ENCODE results near the gene TTC36.
"Not testable (repeated sequence)": the region's sequence is repeated elsewhere in the genome, so short reads cannot be mapped to it uniquely, and the experiment has no call there.

The TTC36 gene

GRCh38 chr11:118537409-118537980 is 10.2 kb downstream of the TTC36 start:
- Mint-ChIP-seq H3K27ac (no peak overlapping the region), H3K36me3 (ENCODE audit: low read depth) (peaks cover 2% of the 10 kb centered on the region), H3K9me3 (no peaks in the 10 kb centered on the region), H3K4me3 (no peak overlapping the region), H3K4me1 (ENCODE audit: low read depth) (no peaks in the 10 kb centered on the region), H3K27me3 (ENCODE audit: low read depth) (no peaks in the 10 kb centered on the region)
- DNase-seq (ENCODE audit: low spot score): no peak

DNA sequence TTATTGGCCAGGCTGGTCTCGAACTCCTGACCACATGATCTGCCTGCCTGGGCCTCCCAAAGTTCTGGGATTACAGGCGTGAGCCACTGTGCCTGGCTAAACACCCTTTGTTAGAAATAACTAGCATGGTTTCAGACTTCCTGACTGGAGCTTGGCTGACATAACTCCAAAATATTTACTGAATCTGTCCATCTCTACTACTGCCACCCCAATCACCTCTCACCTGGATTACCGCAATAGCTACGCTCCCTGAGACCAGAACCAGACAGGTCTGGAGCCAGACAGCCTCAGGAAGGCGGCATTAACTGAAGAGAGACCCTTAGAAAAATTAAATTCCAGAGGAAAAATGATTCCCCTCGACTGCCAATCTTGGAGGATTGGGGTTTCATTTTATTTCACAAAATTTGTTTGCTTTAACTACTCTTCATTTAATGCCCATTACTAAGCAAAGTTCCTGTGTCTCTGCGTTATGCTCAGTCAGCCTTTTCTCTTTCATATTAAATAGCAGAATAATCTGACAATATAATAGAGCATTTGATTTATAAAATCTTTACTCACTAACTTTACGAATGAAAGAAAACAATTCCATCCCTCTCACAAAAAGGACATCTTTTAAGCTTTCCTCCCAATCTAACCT is 16.9 kb downstream of the TTC36 start:
- Mint-ChIP-seq H3K36me3 (ENCODE audit: low read depth) (peaks cover 6% of the 10 kb centered on the region), H3K27ac (no peak overlapping the region), H3K4me1 (ENCODE audit: low read depth) (no peaks in the 10 kb centered on the region), H3K4me3 (no peak overlapping the region), H3K9me3 (no peaks in the 10 kb centered on the region), H3K27me3 (ENCODE audit: low read depth) (no peaks in the 10 kb centered on the region)
- no peak for DNase-seq (ENCODE audit: low spot score)

DNA sequence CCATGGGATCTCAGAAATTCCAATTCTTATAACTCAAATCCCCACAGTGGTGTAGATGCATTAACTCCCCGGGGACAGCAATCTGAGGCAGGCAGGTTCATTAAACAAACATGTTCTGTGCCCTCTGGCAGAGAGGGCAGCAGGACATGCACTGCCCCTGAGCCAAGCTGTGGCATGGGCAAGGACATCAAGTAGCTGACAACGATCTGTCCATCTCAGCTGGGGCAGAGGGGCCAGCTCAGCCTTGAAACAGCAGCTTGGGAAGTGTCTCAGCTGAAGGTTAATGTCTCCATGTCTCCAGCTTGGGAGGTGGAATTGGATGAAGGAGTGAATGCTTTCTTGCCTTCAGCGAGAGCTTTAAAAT is 17.4 kb downstream of the TTC36 start:
- Mint-ChIP-seq H3K27me3 (ENCODE audit: low read depth) (no peaks in the 10 kb centered on the region), H3K9me3 (no peaks in the 10 kb centered on the region), H3K27ac (no peak overlapping the region), H3K4me3 (no peak overlapping the region), H3K4me1 (ENCODE audit: low read depth) (no peaks in the 10 kb centered on the region), H3K36me3 (ENCODE audit: low read depth) (peaks cover 6% of the 10 kb centered on the region)
- no peak for DNase-seq (ENCODE audit: low spot score)

DNA sequence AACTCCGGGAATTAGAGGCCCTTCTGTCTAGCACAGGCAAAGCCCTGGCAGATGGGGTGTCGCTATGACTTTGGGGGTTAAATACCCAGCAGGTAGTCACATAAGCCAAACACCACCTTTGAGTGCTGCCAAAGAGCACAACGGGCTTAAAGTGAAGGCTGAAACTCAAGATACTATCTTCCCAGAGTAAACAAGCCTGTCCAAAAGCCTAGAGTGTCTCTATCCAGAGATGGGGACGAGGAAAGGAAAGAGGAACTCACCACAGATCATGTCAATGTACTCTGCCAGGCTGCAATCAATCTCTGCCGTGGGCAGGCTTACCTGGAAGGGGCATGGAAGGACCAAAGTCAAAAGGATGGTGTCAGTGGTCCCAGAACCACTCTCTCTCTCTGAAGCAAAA is 18.3 kb downstream of the TTC36 start:
- no peak for DNase-seq (ENCODE audit: low spot score)
- Mint-ChIP-seq H3K4me3 (no peak overlapping the region), H3K27ac (no peak overlapping the region), H3K36me3 (ENCODE audit: low read depth) (peaks cover 5% of the 10 kb centered on the region), H3K27me3 (ENCODE audit: low read depth) (no peaks in the 10 kb centered on the region), H3K4me1 (ENCODE audit: low read depth) (no peaks in the 10 kb centered on the region), H3K9me3 (no peaks in the 10 kb centered on the region)

GRCh38 chr11:118547132-118547531 is 19.9 kb downstream of the TTC36 start:
- Mint-ChIP-seq H3K36me3 (ENCODE audit: low read depth) (peaks cover 10% of the 10 kb centered on the region), H3K4me3 (no peak overlapping the region), H3K27ac (no peak overlapping the region), H3K4me1 (ENCODE audit: low read depth) (no peaks in the 10 kb centered on the region), H3K9me3 (no peaks in the 10 kb centered on the region), H3K27me3 (ENCODE audit: low read depth) (no peaks in the 10 kb centered on the region)
- no peak for DNase-seq (ENCODE audit: low spot score)

GRCh38 chr11:118552341-118552740 is 25.1 kb downstream of the TTC36 start:
- Mint-ChIP-seq H3K9me3 (no peaks in the 10 kb centered on the region), H3K27ac (no peak overlapping the region), H3K4me1 (ENCODE audit: low read depth) (no peaks in the 10 kb centered on the region), H3K36me3 (ENCODE audit: low read depth) (peaks cover 17% of the 10 kb centered on the region), H3K4me3 (no peak overlapping the region), H3K27me3 (ENCODE audit: low read depth) (no peaks in the 10 kb centered on the region)
- no peak for DNase-seq (ENCODE audit: low spot score)

DNA sequence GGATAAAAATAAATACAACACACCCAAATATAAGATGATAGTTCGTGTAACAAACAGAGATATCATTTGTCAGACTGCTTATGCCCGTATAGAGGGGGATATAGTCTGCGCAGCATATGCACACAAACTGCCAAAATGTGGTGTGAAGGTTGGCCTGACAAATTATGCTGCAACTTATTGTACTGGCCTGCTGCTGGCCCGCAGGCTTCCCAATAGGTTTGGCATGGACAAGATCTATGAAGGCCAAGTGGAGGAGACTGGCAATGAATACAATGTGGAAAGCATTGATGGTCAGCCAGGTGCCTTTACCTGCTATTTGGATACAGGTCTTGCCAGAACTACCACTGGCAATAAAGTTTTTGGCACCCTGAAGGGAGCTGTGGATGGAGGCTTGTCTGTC is 33.5 kb downstream of the TTC36 start:
- no peak overlapping the region for H3K4me3 Mint-ChIP-seq
- H3K9me3 Mint-ChIP-seq: no peaks in the 10 kb centered on the region
- peaks cover 2% of the 10 kb centered on the region for H3K36me3 Mint-ChIP-seq (ENCODE audit: low read depth)
- H3K27ac Mint-ChIP-seq: no peak overlapping the region
- H3K27me3 Mint-ChIP-seq (ENCODE audit: low read depth): no peaks in the 10 kb centered on the region
- no peak for DNase-seq (ENCODE audit: low spot score)
- peaks cover 7% of the 10 kb centered on the region for H3K4me1 Mint-ChIP-seq (ENCODE audit: low read depth)

- H3K9me3 Mint-ChIP-seq: no peaks in the 10 kb centered on the region
- peak overlapping the region; percentile 71 for H3K27ac Mint-ChIP-seq
- H3K4me3 Mint-ChIP-seq: peak overlapping the region; percentile 73
- H3K4me1 Mint-ChIP-seq (ENCODE audit: low read depth): peaks cover 11% of the 10 kb centered on the region
- no peaks in the 10 kb centered on the region for H3K27me3 Mint-ChIP-seq (ENCODE audit: low read depth)
- no peaks in the 10 kb centered on the region for H3K36me3 Mint-ChIP-seq (ENCODE audit: low read depth)
- DNase-seq (ENCODE audit: low spot score): no peak
Observed at GRCh38 chr11:118565051-118565450, 37.8 kb downstream of the TTC36 start.

GRCh38 chr11:118569670-118570069 is 42.4 kb downstream of the TTC36 start:
- no peak overlapping the region for H3K4me3 Mint-ChIP-seq
- no peaks in the 10 kb centered on the region for H3K9me3 Mint-ChIP-seq
- peaks cover 28% of the 10 kb centered on the region for H3K4me1 Mint-ChIP-seq (ENCODE audit: low read depth)
- H3K27ac Mint-ChIP-seq: no peak overlapping the region
- no peaks in the 10 kb centered on the region for H3K27me3 Mint-ChIP-seq (ENCODE audit: low read depth)
- no peak for DNase-seq (ENCODE audit: low spot score)
- H3K36me3 Mint-ChIP-seq (ENCODE audit: low read depth): peaks cover 14% of the 10 kb centered on the region

DNA sequence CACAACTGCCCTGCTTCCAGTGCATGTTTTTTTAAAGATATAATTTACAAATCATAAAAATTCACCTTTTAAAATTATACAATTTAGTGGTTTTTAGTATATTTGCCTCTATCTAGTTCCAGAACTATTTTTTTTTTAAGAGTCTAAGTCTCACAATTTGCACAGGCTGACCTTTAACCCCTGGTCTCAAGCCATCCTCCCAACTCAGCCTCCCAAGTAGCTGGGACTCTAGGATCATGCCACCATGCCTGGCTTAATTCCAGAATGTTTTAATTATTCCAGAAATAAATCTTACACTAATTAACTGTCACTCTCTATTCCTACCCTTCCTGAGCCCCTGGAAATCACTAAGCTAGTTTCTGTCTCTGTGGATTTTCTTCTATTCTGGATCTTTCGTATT is 43.5 kb downstream of the TTC36 start:
- H3K4me3 Mint-ChIP-seq: no peak overlapping the region
- no peak for DNase-seq (ENCODE audit: low spot score)
- peaks cover 17% of the 10 kb centered on the region for H3K36me3 Mint-ChIP-seq (ENCODE audit: low read depth)
- H3K4me1 Mint-ChIP-seq (ENCODE audit: low read depth): peaks cover 32% of the 10 kb centered on the region
- no peaks in the 10 kb centered on the region for H3K27me3 Mint-ChIP-seq (ENCODE audit: low read depth)
- H3K9me3 Mint-ChIP-seq: no peaks in the 10 kb centered on the region
- H3K27ac Mint-ChIP-seq: no peak overlapping the region

DNA sequence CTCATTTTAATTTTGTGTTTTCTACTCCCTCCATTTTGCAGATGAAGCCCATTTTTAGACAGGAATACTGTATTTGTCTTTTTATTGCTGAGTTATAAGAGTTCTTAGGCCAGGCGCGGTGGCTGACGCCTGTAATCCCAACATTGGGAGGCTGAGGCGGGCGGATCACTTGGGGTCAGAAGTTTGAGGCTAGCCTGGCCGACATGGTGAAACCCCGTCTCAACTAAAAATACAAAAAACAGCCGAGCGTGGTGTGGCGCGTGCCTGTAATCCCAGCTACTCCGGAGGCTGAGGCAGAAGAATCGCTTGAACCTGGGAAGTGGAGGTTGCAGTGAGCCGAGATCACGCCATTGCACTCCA is 44.4 kb downstream of the TTC36 start:
- H3K27ac Mint-ChIP-seq: peak overlapping the region; percentile 89
- DNase-seq (ENCODE audit: low spot score): peak; percentile 7

GRCh38 chr11:118572061-118572980 is 45.0 kb downstream of the TTC36 start, which contains the start of gene ARCN1:
Gene ARCN1, plus strand, starts transcription at chr11:118572409. Its CDS starts 139 bp downstream, at chr11:118572548.
- no peaks in the 10 kb centered on the region for H3K27me3 Mint-ChIP-seq (ENCODE audit: low read depth)
- DNase-seq (ENCODE audit: low spot score): peak; percentile 69
- H3K36me3 Mint-ChIP-seq (ENCODE audit: low read depth): peaks cover 21% of the 10 kb centered on the region
- peaks cover 35% of the 10 kb centered on the region for H3K4me1 Mint-ChIP-seq (ENCODE audit: low read depth)
- peak within 1 kb of the TSS; percentile 89 for H3K27ac Mint-ChIP-seq
- peak within 1 kb of the TSS; percentile 93 for H3K4me3 Mint-ChIP-seq
- H3K9me3 Mint-ChIP-seq: no peaks in the 10 kb centered on the region

More for the DNA sequence above, 44.4 kb downstream of the TTC36 start:
- H3K4me1 Mint-ChIP-seq (ENCODE audit: low read depth): peaks cover 31% of the 10 kb centered on the region
- not testable (repeated sequence) for H3K27me3 Mint-ChIP-seq (ENCODE audit: low read depth); H3K9me3 Mint-ChIP-seq
- peaks cover 20% of the 10 kb centered on the region for H3K36me3 Mint-ChIP-seq (ENCODE audit: low read depth)
- H3K4me3 Mint-ChIP-seq: peak overlapping the region; percentile 93

DNA sequence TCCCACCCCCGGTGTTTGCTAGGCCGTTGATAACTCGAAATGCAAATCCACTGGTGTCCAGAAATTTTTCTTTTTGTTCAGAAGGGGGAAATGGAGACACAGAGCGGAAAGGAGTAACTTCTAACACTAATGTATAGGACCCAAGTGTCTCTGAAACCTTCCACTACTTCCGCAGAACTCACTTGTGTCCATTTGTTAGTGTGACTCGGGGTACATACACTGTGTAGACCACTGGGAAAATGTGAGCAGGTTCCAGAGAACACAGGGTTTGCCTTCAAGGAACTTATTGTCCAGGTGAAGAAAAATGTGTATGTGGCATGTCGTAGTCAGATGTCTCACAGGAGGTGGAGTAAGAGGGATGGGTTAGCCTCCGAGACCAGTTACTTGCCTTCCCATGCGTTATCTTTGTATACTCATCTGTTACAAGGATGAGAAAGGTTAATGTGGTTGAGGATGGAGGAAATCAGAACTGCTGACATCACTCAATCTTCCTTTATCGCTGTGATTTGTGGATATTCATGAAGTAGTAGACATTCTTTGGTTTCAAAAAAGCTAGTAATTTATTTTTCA is 45.8 kb downstream of the TTC36 start:
- Mint-ChIP-seq H3K27me3 (ENCODE audit: low read depth) (no peaks in the 10 kb centered on the region), H3K4me3 (peak overlapping the region; percentile 93), H3K36me3 (ENCODE audit: low read depth) (peaks cover 24% of the 10 kb centered on the region), H3K9me3 (no peaks in the 10 kb centered on the region), H3K4me1 (ENCODE audit: low read depth) (peaks cover 39% of the 10 kb centered on the region), H3K27ac (peak overlapping the region; percentile 89)
- DNase-seq (ENCODE audit: low spot score): peak; percentile 53

DNA sequence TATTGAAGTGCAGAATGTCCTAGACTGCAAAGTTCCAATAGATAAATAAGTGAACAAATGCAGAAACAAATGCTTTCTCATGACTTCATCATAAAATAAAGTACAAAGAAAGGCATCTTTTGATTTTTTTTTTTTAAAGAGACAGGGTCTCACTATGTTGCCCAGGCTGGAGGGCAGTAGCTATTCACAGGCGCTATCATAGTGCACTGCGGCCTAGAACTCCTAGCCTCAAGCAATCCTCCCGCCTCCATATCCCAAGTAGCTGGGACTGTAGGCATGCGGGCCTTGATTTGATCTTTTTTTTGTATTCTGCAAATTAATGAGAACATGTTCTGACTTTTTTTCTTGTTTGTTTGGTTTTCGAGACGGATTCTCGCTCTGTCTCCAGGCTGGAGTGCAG is 47.4 kb downstream of the TTC36 start:
- no peak overlapping the region for H3K27ac Mint-ChIP-seq
- peaks cover 39% of the 10 kb centered on the region for H3K4me1 Mint-ChIP-seq (ENCODE audit: low read depth)

More for the DNA sequence above, 47.4 kb downstream of the TTC36 start:
- H3K4me3 Mint-ChIP-seq: peak overlapping the region; percentile 45
- no peak for DNase-seq (ENCODE audit: low spot score)
- peaks cover 31% of the 10 kb centered on the region for H3K36me3 Mint-ChIP-seq (ENCODE audit: low read depth)
- no peaks in the 10 kb centered on the region for H3K27me3 Mint-ChIP-seq (ENCODE audit: low read depth)
- no peaks in the 10 kb centered on the region for H3K9me3 Mint-ChIP-seq

Data from T-helper 2 cell treated with Interferon-gamma antibody and Interleukin-4, amounts not matched to agents 5 μg/mL and 100 μg/mL, for 36 hours (primary cell).